Upper lobe of left lung (tissue), 6 donors: ENCODE data around the gene SNX30. TPM values are rescaled to one million over a fixed set of nuclear protein-coding genes. Genes with fewer than 3 reads are reported as not detected.

ENCODE experiments used
- ATAC-seq, 2 donors: fragments of 200-7000 bp; cut with Tn5 transposase; one replicate each; pipeline ENCODE4 v1.9.1; 2022; ENCODE audit warnings: mild to moderate bottlenecking in 2 of 2, moderate library complexity in 2 of 2; ENCODE audit not compliant: low FRiP score in 2 of 2
- DNase-seq, 2 donors: peaks; one replicate each; pipeline ENCODE4 v3.0.0-alpha.2; 2019 to 2020
- H3K27ac ChIP-seq, 4 donors: fragments of 200-600 bp; sonication (generic); one replicate each; pipeline ENCODE4 v1.5.1; 2016 to 2019
- H3K27me3 ChIP-seq, 4 donors: fragments of 200-600 bp; sonication (generic); one replicate each; pipeline ENCODE4 v1.5.1; 2017 to 2019
- H3K36me3 ChIP-seq, 4 donors: fragments of 200-600 bp; sonication (generic); one replicate each; pipeline ENCODE4 v1.5.1; 2016 to 2019
- H3K4me1 ChIP-seq, 4 donors: fragments of 200-600 bp; sonication (generic); one replicate each; pipeline ENCODE4 v1.5.1; 2018 to 2019
- H3K4me3 ChIP-seq, 4 donors: fragments of 200-600 bp; sonication (generic); one replicate each; pipeline ENCODE4 v1.5.1; 2017 to 2019; ENCODE audit warnings: mild to moderate bottlenecking in 2 of 4, moderate library complexity in 1 of 4
- H3K9me3 ChIP-seq, 4 donors: fragments of 200-600 bp; sonication (generic); one replicate each; pipeline ENCODE4 v1.5.1; 2018 to 2019
- CTCF ChIP-seq, 6 experiments: fragments of 450-650 bp in 4 of 6; fragments of 200-600 bp in 2 of 6; sonication (generic) in 2 of 6; IDR thresholded peaks; one replicate each; pipeline ENCODE4 v1.5.1; 2016 to 2019; ENCODE audit warnings: antibody characterized with exemption in 6 of 6
- EP300 ChIP-seq, 4 donors: sonication (generic); formaldehyde crosslinking; IDR thresholded peaks; one replicate each; pipeline ENCODE4 v1.5.1; 2017; ENCODE audit warnings: antibody characterized with exemption in 4 of 4, control low read depth in 2 of 4
- POLR2A ChIP-seq, 4 donors: fragments of 450-650 bp; IDR thresholded peaks; one replicate each; pipeline ENCODE4 v1.5.1; 2016 to 2017; ENCODE audit warnings: antibody characterized with exemption in 4 of 4, mild to moderate bottlenecking in 2 of 4
- POLR2AphosphoS5 ChIP-seq, 2 donors: sonication (generic); formaldehyde crosslinking; IDR thresholded peaks; one replicate each; pipeline ENCODE4 v1.5.1; 2017; ENCODE audit warnings: antibody characterized with exemption in 2 of 2
- WGBS, 2 donors: methylation state at CpG; one replicate each; pipeline ENCODE4 v1.1.5; 2017 to 2018; 5-methylcytosine and 5-hydroxymethylcytosine counted together
- total RNA-seq, 6 donors: library from RNA; depleted of rRNA in 4 of 6; stranded (reverse); fragments of >200 nt in 4 of 6; gene quantifications; one replicate each; pipeline versions ENCODE4 v1.1.0 to v1.2.1, GENCODE V29; 2016 to 2021
- donor health status: DM: no; HTN: no; CAD: no; lungs with moderate emphysema.
- donor health status: DM: no; HTN: yes; CAD: no; lungs with severe emphysema.

The SNX30 gene
- total RNA-seq, 6 donors from 2014 or later: 46.9 to 80.1 (median 72.2) TPM

GRCh38 chr9:112777914-112778313 is 27.4 kb downstream of the SNX30 start:
- Histone ChIP-seq H3K27me3 (no peaks in the 10 kb centered on the region), H3K4me3 (no peak overlapping the region), H3K36me3 (no peaks in the 10 kb centered on the region), H3K27ac (no peak overlapping the region), H3K4me1 (peaks cover 5 to 47% (median 23%) of the 10 kb centered on the region in 4 donors), H3K9me3 (no peaks in the 10 kb centered on the region)
- ATAC-seq (peak; percentile 28 to 74), DNase-seq (peak in 1 of 2 donors; percentile 55)
- TF ChIP-seq POLR2A (IDR thresholded peaks at IDR 0.05) (no peak), EP300 (IDR thresholded peaks at IDR 0.05) (no peak), CTCF (IDR thresholded peaks at IDR 0.05) (no peak), POLR2AphosphoS5 (IDR thresholded peaks at IDR 0.05) (no peak)

- DNase-seq (no peak), ATAC-seq (no peak)
- Histone ChIP-seq H3K4me1 (peaks cover 3 to 49% (median 33%) of the 10 kb centered on the region in 4 donors), H3K4me3 (no peak overlapping the region), H3K27ac (no peak overlapping the region), H3K27me3 (no peaks in the 10 kb centered on the region), H3K36me3 (no peaks in the 10 kb centered on the region), H3K9me3 (no peaks in the 10 kb centered on the region)
- TF ChIP-seq EP300 (IDR thresholded peaks at IDR 0.05): no peak
- WGBS, 2 donors: 74 to 79% methylated on average over 6 of the region's 6 CpGs
Measured at GRCh38 chr9:112780450-112781036, 30.0 kb downstream of the SNX30 start.

GRCh38 chr9:112782218-112782617 is 31.7 kb downstream of the SNX30 start:
- no peak overlapping the region for H3K27ac ChIP-seq
- H3K36me3 ChIP-seq: no peaks in the 10 kb centered on the region
- WGBS, 2 donors: 90 to 100% methylated on average over 1 of the region's 1 CpG
- no peaks in the 10 kb centered on the region for H3K27me3 ChIP-seq
- no peak overlapping the region for H3K4me3 ChIP-seq
- DNase-seq: no peak
- no peaks in the 10 kb centered on the region for H3K9me3 ChIP-seq
- H3K4me1 ChIP-seq: peaks cover 3 to 46% (median 31%) of the 10 kb centered on the region in 4 donors
- TF ChIP-seq EP300 (IDR thresholded peaks at IDR 0.05): no peak
- TF ChIP-seq CTCF (IDR thresholded peaks at IDR 0.05): no peak
- TF ChIP-seq POLR2A (IDR thresholded peaks at IDR 0.05): no peak
- TF ChIP-seq POLR2AphosphoS5 (IDR thresholded peaks at IDR 0.05): no peak
- no peak for ATAC-seq

GRCh38 chr9:112783551-112783954 is 33.0 kb downstream of the SNX30 start:
- Histone ChIP-seq H3K4me3 (no peak overlapping the region), H3K27ac (no peak overlapping the region), H3K9me3 (no peaks in the 10 kb centered on the region), H3K4me1 (peaks cover 3 to 50% (median 34%) of the 10 kb centered on the region in 4 donors), H3K27me3 (no peaks in the 10 kb centered on the region), H3K36me3 (no peaks in the 10 kb centered on the region)
- no peak for TF ChIP-seq POLR2A (IDR thresholded peaks at IDR 0.05)
- TF ChIP-seq CTCF (IDR thresholded peaks at IDR 0.05): no peak
- TF ChIP-seq EP300 (IDR thresholded peaks at IDR 0.05): no peak
- TF ChIP-seq POLR2AphosphoS5 (IDR thresholded peaks at IDR 0.05): no peak
- peak in 1 of 2 donors; percentile 29 for ATAC-seq
- DNase-seq: peak in 1 of 2 donors; percentile 32
- 50 to 65% methylated on average over 4 of the region's 4 CpGs for WGBS, 2 donors

GRCh38 chr9:112784020-112784785 is 33.6 kb downstream of the SNX30 start:
- ATAC-seq: peak in 1 of 2 donors; percentile 27
- peaks cover 4 to 52% (median 36%) of the 10 kb centered on the region in 4 donors for H3K4me1 ChIP-seq
- no peak overlapping the region for H3K4me3 ChIP-seq
- H3K9me3 ChIP-seq: no peaks in the 10 kb centered on the region
- no peak overlapping the region for H3K27ac ChIP-seq
- H3K36me3 ChIP-seq: no peaks in the 10 kb centered on the region
- peak in 1 of 2 donors; percentile 28 for DNase-seq
- H3K27me3 ChIP-seq: no peaks in the 10 kb centered on the region
- no peak for TF ChIP-seq CTCF (IDR thresholded peaks at IDR 0.05)
- TF ChIP-seq EP300 (IDR thresholded peaks at IDR 0.05): no peak
- TF ChIP-seq POLR2A (IDR thresholded peaks at IDR 0.05): no peak
- TF ChIP-seq POLR2AphosphoS5 (IDR thresholded peaks at IDR 0.05): no peak
- 25 to 28% methylated on average over 7 of the region's 7 CpGs for WGBS, 2 donors
